Dedifferentiated amniotic fluid mesenchymal stem cell (primary cell): ENCODE data around the gene FAM240A.

Experiments used
- DNase-seq: peaks from one replicate; pipeline ENCODE4 v3.0.0-alpha.2; 2016; ENCODE audit errors: extremely low spot score

FAM240A gene

DNA sequence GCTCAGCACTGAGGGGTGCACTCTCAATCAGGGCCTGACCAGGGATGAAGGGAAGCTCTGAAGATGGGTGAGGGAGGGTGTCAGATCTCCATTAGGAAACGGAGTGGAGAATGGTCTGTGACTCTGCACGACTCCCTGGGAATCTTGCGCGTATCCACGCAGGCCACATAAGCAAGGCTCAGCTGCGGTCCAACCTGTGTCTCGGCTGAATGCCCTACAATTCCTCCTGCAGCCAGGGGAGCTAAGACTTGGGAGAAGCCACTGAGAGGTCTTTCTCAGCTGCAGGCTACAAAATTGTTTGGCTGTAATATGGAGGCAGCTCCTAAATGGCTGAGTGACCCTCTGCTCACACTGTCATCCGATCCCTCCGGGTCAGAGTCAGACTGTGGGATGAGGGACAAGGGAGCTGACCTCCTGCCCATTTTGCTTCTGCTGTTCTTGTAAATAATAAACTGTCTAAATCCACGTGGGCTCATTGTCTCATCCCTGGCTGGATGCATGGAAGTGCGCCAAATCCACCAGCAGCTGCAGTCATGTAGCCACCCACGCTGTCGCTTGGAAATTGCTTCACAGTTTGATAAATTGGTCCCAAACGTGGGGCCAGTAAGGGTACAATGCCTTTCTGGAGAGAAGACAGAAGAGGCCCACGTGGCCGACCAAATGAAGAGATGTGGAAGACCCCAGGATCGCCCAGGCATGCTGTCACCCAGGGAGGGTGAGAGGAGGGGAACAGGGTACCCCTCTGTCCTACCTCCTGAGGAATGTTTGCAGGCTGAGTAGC lies 50.6 kb downstream of the FAM240A start:
- DNase-seq = no peak

DNA sequence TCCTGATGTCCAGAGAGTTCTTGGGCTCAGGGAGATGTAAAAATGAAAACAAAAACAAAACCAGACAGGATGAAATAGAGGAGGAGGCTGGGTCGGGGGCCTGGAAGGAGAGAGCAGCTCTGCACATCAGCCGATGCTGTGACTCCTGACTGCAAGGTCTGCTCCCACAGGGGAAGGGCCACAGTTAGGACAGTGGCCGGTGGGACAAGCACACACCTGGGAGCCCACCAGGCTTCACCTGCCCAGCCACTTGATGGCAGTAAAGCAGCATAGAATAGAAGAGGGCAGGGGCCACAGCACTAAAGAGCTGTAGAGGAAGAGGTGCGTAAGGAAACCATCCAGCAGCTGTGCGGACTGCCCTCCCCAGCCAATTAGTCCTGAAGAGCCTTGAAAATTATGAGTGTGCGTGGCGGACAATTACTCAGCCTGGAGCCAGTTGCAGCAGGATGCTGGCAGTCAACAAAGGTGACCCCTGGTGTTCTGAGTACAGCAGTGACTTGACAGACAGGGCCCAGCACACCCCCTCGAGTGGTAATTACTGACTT lies 51.3 kb downstream of the FAM240A start:
- DNase-seq = no peak

DNA sequence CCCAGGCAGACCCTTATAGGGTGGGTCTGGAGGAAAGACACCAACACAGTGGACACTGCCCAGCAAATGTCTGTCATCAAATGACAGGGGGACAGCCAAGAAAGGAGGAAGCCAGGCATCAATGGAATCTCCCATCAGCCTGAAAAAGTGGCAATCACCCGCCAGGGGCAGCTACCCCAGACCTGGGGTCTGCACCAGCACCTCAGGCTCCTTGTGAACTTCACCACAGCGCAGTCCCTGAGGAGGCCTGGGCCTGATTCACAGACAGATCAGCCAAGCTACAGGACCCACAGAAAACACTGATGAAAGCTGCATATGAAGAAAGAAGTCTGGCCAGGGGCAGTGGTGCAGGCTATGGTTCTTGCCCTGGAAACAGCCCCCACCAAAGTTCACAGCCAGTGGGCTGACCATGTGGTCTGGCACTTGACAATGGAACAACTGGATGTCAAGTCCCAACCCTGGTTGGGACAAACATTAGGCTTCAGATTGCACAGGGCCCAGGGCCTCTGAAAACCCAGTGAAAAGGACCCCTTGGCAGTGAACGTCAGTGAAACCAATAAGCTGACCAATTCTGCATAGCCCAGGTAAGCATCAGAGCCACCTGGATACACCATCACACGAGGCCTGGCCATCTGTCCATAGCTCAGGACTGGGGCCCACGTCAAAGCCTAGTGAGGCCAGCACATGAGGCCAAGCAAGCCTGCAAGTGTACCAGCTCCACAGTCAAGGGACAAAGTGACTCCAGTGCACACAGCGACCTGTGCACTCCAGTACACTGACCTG lies 52.1 kb downstream of the FAM240A start:
- no peak for DNase-seq

DNA sequence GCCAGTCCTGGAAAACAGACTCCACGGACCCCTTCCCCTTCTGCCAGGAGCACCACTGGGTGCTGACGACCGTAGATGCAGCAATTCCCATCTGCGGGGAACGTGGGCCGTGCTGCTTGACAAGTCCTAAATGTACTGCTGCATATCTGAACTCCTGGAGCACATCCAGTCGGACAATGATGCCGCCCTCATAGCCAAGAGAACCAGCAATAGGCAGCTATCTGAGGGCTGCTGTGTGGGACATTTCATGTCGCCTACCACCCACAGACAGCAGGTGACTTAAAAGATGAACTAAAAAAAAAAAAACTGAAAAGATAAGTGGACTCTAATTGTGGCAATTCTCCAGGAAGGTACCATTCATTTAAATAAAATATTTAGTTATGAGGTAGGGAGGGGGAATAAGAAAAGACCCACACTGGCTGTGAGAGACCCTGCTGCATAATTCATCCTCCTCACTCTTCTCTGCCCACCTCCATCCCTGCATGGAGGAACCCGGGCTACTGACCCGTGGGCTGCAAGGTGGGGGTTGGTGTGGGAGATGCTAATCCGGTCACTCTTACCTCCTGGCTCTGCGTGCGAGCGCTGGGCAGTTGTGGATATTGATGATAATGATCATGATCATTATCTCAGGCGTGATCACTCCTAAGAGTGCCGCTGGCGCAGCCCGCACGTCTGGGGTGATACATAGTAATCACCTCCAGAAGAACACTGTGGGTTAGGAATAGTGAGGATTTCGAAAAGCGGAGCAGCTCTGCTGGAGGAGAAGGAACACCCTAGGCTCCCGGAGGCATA lies 52.8 kb downstream of the FAM240A start:
- no peak for DNase-seq

DNA sequence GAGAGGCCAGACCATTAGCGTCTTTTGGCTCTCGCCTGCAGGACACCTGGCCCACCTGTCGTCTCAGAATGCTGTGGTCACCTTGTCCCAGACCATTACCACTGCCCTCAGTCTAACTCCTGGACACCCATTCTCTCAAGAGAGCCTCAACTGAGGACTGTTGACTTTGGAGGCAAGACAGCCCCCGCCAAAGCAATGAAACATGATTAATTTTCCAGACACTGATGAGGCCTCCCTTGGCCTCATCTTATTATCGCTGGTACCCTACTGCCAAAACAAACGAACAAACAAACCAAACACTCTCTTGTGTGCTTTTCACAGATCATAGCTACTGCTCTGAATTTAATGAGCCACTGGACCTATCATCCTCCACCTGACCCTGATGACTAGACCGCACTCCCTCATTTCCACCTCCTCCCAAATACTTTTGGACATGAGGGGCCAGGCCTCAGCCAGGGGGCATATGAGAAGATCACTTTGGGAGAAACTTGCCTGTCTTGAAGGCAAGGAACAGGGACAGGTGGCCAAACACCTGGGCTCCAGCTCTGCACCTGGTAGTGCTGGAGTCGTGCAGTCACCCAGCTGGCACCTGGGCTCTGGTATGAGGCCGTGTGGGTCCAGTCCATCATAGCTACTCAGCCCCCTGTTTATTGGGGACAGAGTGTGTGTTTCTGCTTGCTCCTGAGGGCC lies 53.6 kb downstream of the FAM240A start:
- DNase-seq = no peak

DNA sequence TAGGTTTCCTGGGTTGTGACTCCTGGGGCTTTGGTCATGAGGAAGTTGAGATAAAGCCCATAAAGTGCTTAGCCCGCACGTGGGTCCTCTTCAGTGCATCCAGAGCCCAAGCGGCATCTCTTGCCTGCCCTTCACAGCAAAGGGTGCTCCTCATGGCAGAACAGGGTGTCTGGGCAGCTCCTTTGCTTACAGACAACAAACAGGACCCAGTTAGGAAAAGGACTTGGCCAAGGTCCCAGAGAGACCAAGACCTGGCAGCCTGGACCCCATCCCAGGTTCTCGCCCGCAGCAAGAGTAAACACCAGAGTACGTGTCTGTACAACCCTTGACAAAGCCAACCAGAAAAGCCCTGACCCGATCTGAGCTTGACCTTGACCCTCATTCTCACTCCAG lies 54.1 kb downstream of the FAM240A start:
- no peak for DNase-seq

DNA sequence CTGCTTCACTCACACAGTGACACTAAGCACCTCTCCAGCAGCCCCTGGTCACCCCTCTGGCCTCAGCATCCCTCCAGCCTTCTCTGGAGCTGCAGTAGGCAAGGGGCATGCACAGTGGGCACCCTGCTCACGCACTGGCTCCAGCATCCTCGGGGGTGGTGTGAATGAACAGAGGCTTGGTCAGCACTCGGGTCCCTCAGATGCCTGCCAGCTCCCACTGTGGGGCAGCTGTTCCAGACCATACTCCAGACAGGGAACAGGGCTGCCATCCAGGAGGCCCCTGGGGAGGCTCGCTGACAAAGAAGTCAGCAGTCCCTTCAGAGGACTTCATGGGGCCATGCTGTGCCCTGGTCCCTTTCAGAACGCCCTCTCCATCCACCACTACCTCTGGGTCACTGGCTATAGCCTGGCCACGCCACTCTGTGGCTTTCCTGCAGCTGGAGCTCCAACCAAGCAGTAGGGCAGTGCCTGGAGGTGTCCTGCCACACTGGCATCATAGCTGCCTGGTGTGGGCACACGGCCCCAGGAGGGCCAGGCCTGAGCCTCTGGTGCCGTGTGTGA lies 54.8 kb downstream of the FAM240A start:
- no peak for DNase-seq

DNA sequence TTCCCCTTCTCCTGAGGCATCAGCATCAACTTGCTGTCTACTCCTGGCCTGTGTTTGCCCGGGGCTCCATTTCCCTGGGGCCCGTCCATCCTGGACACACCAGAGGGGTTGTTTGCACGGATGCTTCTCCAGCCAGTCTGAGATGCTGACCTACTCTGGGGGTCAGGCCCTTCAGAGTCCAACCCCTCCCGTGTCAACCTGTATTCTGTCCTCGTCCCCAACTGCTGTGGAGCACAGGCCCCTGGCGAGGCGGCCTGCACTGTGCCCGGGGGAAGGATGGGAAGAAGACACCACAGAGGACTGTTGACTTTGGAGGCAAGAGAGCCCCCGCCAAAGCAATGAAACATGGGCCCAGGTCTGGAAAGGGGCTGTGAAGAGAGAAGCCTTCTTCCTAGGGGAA lies 55.3 kb downstream of the FAM240A start:
- DNase-seq = no peak

DNA sequence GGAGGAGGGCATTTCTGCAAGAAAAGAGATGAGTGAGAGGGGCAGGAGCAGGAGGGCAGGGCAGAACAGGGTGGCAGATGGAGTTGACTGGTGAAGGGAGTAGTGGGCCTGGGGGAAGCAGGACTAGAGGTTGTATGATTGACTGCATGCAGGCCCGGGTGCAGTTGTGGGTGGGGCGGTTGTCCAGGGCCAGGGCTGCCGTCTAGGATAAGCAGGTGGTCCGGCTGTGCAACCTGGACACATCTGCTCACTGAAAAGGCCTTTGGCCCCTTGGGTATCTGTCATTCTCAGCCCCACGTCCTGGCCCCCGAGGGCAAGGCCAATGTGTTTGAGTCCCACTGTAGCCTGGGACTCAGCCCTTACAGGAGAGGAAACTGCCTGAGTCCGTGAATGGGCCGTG lies 55.8 kb downstream of the FAM240A start:
- DNase-seq = no peak

DNA sequence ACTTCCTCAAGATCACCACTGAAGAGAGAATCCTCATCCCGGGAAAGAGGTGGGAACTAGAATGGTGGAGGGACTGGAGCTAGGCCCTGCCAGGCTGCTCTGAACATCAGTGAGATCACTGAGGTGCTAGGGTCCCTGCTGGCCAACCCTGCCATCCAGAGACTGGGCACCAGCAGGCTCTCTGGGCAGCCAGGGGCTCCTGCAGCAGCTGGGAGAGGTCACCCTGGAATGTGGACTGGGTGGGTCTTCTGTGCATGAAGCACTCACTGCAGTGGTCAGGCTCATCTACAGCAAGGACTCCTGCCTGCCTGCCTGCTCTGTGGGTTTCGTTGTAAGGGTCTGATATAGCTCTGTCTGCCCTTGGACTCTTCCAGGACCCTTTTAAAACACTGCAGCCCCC lies 56.3 kb downstream of the FAM240A start:
- no peak for DNase-seq

DNA sequence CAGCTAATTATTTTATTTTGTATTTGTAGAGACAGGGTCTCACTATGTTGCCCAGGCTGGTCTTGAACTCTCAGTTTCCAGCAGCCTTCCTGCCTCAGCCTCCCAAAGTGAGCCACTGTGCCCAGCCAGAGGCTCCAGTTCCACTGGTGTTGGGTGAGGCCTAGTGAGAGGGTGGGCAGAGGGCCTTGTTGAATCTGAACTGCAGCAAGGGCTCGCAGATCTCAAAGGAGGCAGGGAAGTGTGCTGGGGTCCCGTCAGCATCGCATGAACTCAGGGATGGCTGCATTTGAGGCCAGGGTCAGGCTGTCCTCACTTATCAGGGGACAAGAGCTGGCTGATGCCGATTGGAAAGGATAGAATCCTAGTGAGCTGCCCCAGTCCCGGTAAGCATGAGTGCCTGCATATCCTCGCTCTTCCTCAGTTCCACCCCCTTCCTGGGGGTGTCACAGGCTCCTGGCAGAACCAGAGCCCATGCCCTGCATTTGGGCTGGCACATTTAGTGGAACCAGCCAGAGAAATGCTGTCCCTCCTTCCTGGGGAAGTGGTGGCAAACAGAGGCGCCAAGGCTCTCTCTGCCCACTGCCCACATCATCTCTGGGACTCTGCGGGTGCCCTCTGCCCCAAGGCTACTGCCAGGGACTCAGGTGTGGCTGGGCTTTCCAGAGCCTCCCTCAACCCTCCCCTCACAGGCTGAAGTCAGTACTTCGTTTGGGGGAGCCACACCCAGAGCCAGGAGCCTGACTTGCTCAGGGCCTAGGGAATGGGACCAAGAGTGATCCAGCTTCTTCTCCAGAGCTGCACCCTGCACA lies 57.1 kb downstream of the FAM240A start:
- no peak for DNase-seq

DNA sequence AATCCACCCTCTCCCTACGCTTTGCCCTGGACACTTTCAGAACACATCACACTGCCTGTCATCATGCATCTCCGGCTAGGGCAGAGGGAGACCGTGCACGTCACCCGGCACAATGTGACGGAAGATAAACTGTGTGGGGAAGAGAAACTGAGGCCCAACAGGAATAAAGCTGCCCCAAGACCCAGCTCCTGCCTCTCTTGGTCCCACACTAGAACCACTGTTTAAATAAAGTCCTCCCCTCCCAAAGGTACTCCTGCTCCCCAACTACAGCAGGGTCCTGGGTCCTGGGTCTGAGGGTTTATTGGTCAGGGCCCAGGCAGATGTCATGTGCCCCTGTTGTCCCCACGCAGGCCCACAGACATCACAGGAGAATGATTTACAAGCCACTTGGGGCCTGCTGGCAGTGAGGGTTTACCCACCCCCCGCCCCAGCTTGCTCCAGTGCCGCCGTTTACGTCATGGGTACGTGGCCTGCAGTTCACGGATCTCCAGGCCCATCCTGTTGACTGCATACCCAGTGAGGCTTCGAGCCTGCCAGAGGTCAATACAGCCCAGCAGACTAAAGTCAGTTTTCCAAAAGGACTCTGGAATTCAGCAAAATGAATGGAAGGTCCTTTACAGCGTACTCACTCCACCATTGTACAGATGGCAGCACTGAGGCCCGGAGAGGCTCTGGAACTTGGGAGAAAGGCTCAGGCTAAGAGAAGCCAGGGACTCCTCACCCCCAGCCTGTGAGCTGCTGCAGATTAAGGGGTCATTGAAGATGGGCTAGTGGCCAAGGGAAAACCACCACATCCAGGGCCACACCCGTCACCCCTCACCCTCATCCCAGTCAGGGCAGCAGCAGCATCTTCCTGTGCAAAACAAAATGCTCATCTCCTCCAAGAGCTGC lies 57.9 kb downstream of the FAM240A start:
- no peak for DNase-seq

DNA sequence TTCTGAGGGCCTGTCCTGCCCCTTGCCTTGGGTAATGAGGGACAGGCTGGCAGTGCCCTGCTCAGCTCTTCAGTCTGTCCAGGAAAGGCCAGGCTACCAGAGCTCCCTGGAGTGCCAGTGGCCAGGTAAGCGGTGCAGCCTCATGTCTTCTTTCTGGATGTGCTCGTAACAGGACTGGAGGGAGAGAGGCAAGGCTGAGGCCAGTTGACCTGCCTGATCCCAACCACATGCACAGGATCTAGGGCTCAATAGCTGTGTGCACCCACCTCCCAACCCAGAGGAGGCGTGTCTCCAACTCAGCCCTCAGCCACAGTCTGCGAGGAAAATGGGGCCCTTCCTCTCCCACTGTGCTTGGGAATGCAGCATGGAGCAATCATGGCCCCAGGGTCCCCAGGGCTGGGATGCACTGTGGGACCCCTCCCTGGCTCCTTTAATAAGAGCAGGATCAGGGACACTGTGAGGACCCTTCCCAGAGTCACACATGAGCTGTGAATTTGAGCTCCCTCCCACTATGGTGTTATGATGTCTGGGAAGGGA lies 58.6 kb downstream of the FAM240A start:
- DNase-seq = no peak

DNA sequence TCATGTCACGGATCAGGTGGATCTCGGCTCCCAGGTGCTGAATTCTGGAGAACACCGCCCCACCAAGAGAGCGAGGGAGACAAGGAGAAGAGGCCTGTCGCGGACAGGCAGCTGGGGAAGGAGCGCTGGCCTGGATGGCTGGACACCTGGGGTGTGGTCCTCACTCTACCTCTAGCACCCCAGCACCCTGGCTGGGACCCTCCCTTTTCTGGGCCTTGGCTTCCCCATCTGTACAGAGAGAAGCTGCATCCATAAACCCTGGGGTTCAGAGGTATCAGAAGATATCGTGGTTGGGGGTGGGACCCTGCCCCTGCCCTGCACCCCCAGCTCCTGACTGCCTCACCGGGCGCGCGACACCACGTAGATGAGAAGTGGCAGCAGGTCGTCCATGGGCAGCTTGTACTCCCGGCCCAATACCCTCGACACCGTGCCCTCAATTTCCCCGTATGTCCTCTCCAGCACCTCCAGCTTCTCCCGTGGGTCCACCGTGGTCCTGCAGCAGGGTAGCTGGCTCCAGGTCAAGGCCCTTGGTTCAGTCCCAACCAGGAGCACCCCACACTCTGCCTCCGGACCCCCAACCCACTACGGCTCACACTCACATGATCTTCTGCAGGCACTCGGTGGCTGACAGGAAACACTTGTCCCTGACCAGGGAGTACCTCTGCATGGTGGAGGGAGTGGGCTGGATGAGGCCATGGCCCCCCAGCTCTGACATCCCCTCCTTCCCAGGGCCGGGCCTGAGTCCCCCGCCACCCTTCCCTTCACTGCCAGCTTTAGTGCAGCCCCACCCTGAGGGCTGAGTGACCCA lies 59.4 kb downstream of the FAM240A start:
- DNase-seq = no peak

DNA sequence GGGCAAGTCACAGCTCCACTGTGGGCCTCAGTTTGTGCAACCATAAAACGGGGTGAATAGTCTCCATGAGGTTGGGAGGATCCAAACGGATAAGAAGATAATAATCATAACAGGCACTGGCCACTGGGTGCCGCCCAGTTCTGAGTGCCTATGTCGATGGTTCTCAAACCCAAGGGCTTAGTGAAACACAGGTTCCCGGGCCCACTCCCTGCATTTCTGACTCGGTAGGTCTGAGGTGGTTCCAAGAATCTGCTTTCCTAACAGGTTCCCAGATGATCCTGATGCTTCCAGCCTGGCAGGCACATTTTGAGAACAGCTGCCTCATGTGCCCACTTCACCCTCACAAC lies 60.0 kb downstream of the FAM240A start:
- DNase-seq = no peak

DNA sequence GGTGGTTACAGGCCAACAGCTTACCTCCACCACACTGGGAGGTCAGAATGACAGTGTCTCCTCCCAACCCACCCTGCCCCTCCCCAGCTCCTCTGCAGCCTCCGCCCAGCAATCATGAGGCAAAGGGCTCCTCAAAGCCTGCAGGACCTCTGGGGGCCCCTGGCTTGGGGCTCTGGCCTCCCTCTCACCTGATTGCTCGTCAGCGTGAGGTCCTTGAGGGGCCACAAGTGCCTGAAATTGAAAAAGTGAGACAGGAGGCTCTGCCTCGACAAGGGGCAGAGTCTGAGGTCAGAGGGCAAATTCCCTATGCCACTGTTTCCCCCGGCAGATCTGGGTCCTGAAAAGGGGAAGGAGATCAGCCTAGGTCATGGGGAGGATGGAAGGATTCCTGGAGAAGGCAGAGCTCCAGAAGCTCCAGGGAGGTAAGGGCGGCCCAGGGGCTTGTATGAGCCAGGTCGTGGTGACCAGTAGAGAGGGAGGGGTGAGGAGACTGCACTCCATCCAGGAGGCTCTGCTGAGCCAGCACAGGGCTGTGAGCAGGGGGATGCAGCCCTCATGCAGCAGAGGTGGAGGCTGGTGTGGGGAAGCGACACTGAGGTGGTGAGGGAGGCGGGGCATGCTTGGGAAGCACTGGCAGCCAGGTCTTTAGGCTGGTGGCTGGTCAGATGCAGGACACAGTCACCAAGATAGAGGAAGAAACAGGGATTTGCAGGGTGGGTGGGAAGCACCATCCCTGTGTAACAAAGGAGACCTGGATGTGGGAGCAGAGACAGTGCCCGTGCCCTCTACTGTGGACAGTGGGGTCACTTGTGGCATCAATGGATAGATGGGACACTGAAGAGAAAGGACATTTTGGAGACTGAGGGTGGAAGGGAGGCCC lies 61.1 kb downstream of the FAM240A start:
- no peak for DNase-seq
